ENCODE measurements around the gene ZNRF1. TPM values are rescaled to one million over a fixed set of nuclear protein-coding genes. Genes with fewer than 3 reads are reported as not detected.

The ZNRF1 gene
- polyA plus RNA-seq, 2 of the 4 experiments (the other 2 are of a cell fraction), result 18.6 to 22.6 TPM

- Histone ChIP-seq H3K4me2 (no peak overlapping the region), H3K4me1 (no peaks in the 10 kb centered on the region), H3K4me3 (no peak overlapping the region), H3K27ac (no peak overlapping the region), H3K9me3 (no peaks in the 10 kb centered on the region)
- TF ChIP-seq JUNB (IDR thresholded peaks at IDR 0.05), result no peak
- TF ChIP-seq CEBPB (IDR thresholded peaks at IDR 0.05), result no peak
- TF ChIP-seq RARB (CRISPR knock-in tag; IDR thresholded peaks at IDR 0.05), result no peak
- TF ChIP-seq NR3C1 (IDR thresholded peaks at IDR 0.05), result no peak
- TF ChIP-seq, protein P1, sequence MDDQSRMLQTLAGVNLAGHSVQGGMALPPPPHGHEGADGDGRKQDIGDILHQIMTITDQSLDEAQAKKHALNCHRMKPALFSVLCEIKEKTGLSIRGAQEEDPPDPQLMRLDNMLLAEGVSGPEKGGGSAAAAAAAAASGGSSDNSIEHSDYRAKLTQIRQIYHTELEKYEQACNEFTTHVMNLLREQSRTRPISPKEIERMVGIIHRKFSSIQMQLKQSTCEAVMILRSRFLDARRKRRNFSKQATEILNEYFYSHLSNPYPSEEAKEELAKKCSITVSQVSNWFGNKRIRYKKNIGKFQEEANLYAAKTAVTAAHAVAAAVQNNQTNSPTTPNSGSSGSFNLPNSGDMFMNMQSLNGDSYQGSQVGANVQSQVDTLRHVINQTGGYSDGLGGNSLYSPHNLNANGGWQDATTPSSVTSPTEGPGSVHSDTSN (IDR thresholded peaks at IDR 0.05), result no peak
- TF ChIP-seq, protein P2, sequence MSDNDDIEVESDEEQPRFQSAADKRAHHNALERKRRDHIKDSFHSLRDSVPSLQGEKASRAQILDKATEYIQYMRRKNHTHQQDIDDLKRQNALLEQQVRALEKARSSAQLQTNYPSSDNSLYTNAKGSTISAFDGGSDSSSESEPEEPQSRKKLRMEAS (IDR thresholded peaks at IDR 0.05), result no peak
- TF ChIP-seq ATOH8 (CRISPR knock-in tag; IDR thresholded peaks at IDR 0.05; ENCODE audit: low read depth), result no peak
- no peak for TF ChIP-seq TFCP2L1 (CRISPR knock-in tag; IDR thresholded peaks at IDR 0.05)
- no peak for TF ChIP-seq PHF8 (IDR thresholded peaks at IDR 0.05; ENCODE audit: borderline replicate concordance, low read depth)
- TF ChIP-seq FOSL2 (IDR thresholded peaks at IDR 0.05), result no peak
- no peak for TF ChIP-seq FOSL2 (CRISPR knock-in tag; IDR thresholded peaks at IDR 0.05)
- no peak for TF ChIP-seq NPAS2 (CRISPR knock-in tag; IDR thresholded peaks at IDR 0.05; ENCODE audit: borderline replicate concordance)
- no peak for TF ChIP-seq EHF (CRISPR knock-in tag; IDR thresholded peaks at IDR 0.05)
- TF ChIP-seq EHMT2 (IDR thresholded peaks at IDR 0.05; ENCODE audit: low read depth), result no peak
- no peak for TF ChIP-seq RNF2 (IDR thresholded peaks at IDR 0.05; ENCODE audit: borderline replicate concordance, low read depth)
- TF ChIP-seq ELK1 (IDR thresholded peaks at IDR 0.05; ENCODE audit: low read depth, low read length), result no peak
- TF ChIP-seq, protein P3, sequence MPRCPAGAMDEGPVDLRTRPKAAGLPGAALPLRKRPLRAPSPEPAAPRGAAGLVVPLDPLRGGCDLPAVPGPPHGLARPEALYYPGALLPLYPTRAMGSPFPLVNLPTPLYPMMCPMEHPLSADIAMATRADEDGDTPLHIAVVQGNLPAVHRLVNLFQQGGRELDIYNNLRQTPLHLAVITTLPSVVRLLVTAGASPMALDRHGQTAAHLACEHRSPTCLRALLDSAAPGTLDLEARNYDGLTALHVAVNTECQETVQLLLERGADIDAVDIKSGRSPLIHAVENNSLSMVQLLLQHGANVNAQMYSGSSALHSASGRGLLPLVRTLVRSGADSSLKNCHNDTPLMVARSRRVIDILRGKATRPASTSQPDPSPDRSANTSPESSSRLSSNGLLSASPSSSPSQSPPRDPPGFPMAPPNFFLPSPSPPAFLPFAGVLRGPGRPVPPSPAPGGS (IDR thresholded peaks at IDR 0.05), result no peak
- ATAC-seq (no peak), FAIRE-seq (no peak), DNase-seq (ENCODE audit: low read depth in 1 of 2, low spot score in 1 of 2) (no peak)
- ChIA-PET POLR2A (no interaction called here), CTCF (interaction anchor here (4.2 to 11.3 kb wide), 2 partner anchors 9 to 104 kb away, joined by 13 to 69 read pairs; partner anchors contain the start of gene ZNRF1)
- 96% methylated on average over 9 of the region's 9 CpGs for WGBS (ENCODE audit: missing lambda C conversion rate)
These were observed 103.8 kb downstream of the ZNRF1 start for GRCh38 chr16:75102595-75102994.

GRCh38 chr16:75103994-75104393 lies 105.2 kb downstream of the ZNRF1 start:
- no peak for TF ChIP-seq ELK1 (IDR thresholded peaks at IDR 0.05; ENCODE audit: low read depth, low read length)
- no peak for TF ChIP-seq CHD4 (IDR thresholded peaks at IDR 0.05; ENCODE audit: borderline replicate concordance)
- no peak for TF ChIP-seq ESRRA (IDR thresholded peaks at IDR 0.05; ENCODE audit: borderline replicate concordance, low read length)
- TF ChIP-seq HEYL (CRISPR knock-in tag; IDR thresholded peaks at IDR 0.05), result no peak
- no peak for TF ChIP-seq USF2 (IDR thresholded peaks at IDR 0.05)
- TF ChIP-seq POLR2AphosphoS2 (conservative IDR thresholded peaks at IDR 0.05; ENCODE audit: low read length), result no peak
- TF ChIP-seq HOXB5 (CRISPR knock-in tag; IDR thresholded peaks at IDR 0.05), result no peak
- no peak; the same call in 1 of the 2 replicates for TF ChIP-seq KDM1A (IDR thresholded peaks at IDR 0.05; ENCODE audit: low read depth)
- no peak for TF ChIP-seq SMC3 (IDR thresholded peaks at IDR 0.05)
- TF ChIP-seq MAFK (IDR thresholded peaks at IDR 0.05; ENCODE audit: partially characterized antibody), result no peak
- TF ChIP-seq HES2 (IDR thresholded peaks at IDR 0.05), result no peak
- TF ChIP-seq KDM5A (IDR thresholded peaks at IDR 0.05), result no peak
- TF ChIP-seq PHF8 (IDR thresholded peaks at IDR 0.05; ENCODE audit: borderline replicate concordance, low read depth), result no peak
- TF ChIP-seq HDAC2 (IDR thresholded peaks at IDR 0.05), result no peak
- TF ChIP-seq, protein P2 (IDR thresholded peaks at IDR 0.05), result no peak
- TF ChIP-seq ZNF302 (CRISPR knock-in tag; IDR thresholded peaks at IDR 0.05), result no peak
- TF ChIP-seq HOXA7 (CRISPR knock-in tag; IDR thresholded peaks at IDR 0.05), result no peak
- Histone ChIP-seq H3K9me3 (no peaks in the 10 kb centered on the region), H3K4me3 (no peak overlapping the region), H3K27ac (no peak overlapping the region), H3K4me2 (no peak overlapping the region), H3K4me1 (peaks cover 12% of the 10 kb centered on the region)
- POLR2A ChIA-PET, result no interaction called here
- ATAC-seq (no peak), FAIRE-seq (no peak), DNase-seq (ENCODE audit: low read depth in 1 of 2, low spot score in 1 of 2) (no peak)
- CTCF ChIA-PET, result interaction anchor here (0.7 to 11.3 kb wide), 3 partner anchors 8 to 105 kb away, joined by 3 to 69 read pairs (median 17); partner anchors contain the start of gene ZNRF1
- 80% methylated on average over 5 of the region's 5 CpGs for WGBS (ENCODE audit: missing lambda C conversion rate)

Data from A549 (cell line).